Natural killer cell (primary cell): ENCODE measurements around the gene ARSB. TPM values are rescaled to one million over a fixed set of nuclear protein-coding genes. Genes with fewer than 3 reads are reported as not detected.

Experiments
- ATAC-seq, 3 donors: fragments of 150-1000 bp in 2 of 3; fragments of 200-7000 bp in 1 of 3; cut with Tn5 transposase; 1 replicate in 1 of 3; 2 replicates in 2 of 3; pipeline ENCODE4 v1.10.0; 2021; ENCODE audit warnings: mild to moderate bottlenecking in 2 of 3, moderate library complexity in 2 of 3
- DNase-seq, 2 donors: peaks; one replicate each; pipeline versions ENCODE4 v3.0.0 to v3.0.0-alpha.2; 2013 to 2021; ENCODE audit warnings: mixed read lengths in 1 of 2
- H3K27ac ChIP-seq: one replicate; pipeline ENCODE4 v1.5.1; 2013; ENCODE audit warnings: mild to moderate bottlenecking, low read length
- H3K27me3 ChIP-seq: one replicate; pipeline ENCODE4 v1.6.1; 2013; ENCODE audit warnings: low read length; ENCODE audit not compliant: control insufficient read depth, insufficient read depth
- H3K36me3 ChIP-seq: one replicate; pipeline ENCODE4 v1.6.1; 2013; ENCODE audit warnings: low read length; ENCODE audit not compliant: control insufficient read depth, insufficient read depth
- H3K4me1 ChIP-seq: one replicate; pipeline ENCODE4 v1.6.1; 2013; ENCODE audit warnings: low read length; ENCODE audit not compliant: control insufficient read depth, insufficient read depth
- H3K4me3 ChIP-seq: one replicate; pipeline ENCODE4 v1.5.1; 2013; ENCODE audit warnings: low read length
- H3K9me3 ChIP-seq: one replicate; pipeline ENCODE4 v1.6.1; 2013; ENCODE audit warnings: low read length; ENCODE audit not compliant: control insufficient read depth, insufficient read depth
- H3K27ac Mint-ChIP-seq, 2 donors: one replicate each; pipeline ENCODE4 v1.8.0; 2022; ENCODE audit warnings: mild to moderate bottlenecking in 2 of 2, mixed read lengths in 2 of 2, moderate library complexity in 1 of 2
- H3K27me3 Mint-ChIP-seq, 2 donors: one replicate each; pipeline ENCODE4 v1.8.0; 2022; ENCODE audit warnings: low read depth in 2 of 2, mixed read lengths in 2 of 2
- H3K36me3 Mint-ChIP-seq: one replicate; pipeline ENCODE4 v1.8.0; 2022; ENCODE audit warnings: mixed read lengths
- H3K4me1 Mint-ChIP-seq, 2 donors: one replicate each; pipeline ENCODE4 v1.8.0; 2022; ENCODE audit warnings: mixed read lengths in 2 of 2
- H3K4me3 Mint-ChIP-seq: one replicate; pipeline ENCODE4 v1.8.0; 2022; ENCODE audit warnings: mild to moderate bottlenecking, moderate library complexity, mixed read lengths
- H3K9me3 Mint-ChIP-seq, 2 donors: one replicate each; pipeline ENCODE4 v1.8.0; 2022; ENCODE audit warnings: mixed read lengths in 2 of 2
- WGBS: methylation state at CpG from one replicate; pipeline ENCODE4 v1.1.7; 2013; ENCODE audit warnings: missing lambda C conversion rate; ENCODE audit not compliant: insufficient coverage; 5-methylcytosine and 5-hydroxymethylcytosine counted together
- intact Hi-C: fragments of 100-400 bp; cut with micrococcal nuclease; formaldehyde crosslinking; loops from one replicate; pipeline ENCODE4 v1.14.2; 2022
- total RNA-seq, 4 donors: library from RNA; stranded (reverse); fragments of 120-200 nt in 1 of 4; gene quantifications; one replicate each; pipeline versions ENCODE4 v1.2.3 to v1.2.4, GENCODE V29; 2013 to 2022
- TF ChIP-seq, protein P1 (sequence below): fragments of 200-600 bp; IDR thresholded peaks from one replicate; pipeline ENCODE4 v1.8.0; 2022; ENCODE audit warnings: antibody characterized with exemption

Gene ARSB
- total RNA-seq, 3 donors from 2014 or later (not counting 1 experiment from before 2014, with no cell fraction given) = 8.6 to 12.8 (median 8.9) TPM

DNA sequence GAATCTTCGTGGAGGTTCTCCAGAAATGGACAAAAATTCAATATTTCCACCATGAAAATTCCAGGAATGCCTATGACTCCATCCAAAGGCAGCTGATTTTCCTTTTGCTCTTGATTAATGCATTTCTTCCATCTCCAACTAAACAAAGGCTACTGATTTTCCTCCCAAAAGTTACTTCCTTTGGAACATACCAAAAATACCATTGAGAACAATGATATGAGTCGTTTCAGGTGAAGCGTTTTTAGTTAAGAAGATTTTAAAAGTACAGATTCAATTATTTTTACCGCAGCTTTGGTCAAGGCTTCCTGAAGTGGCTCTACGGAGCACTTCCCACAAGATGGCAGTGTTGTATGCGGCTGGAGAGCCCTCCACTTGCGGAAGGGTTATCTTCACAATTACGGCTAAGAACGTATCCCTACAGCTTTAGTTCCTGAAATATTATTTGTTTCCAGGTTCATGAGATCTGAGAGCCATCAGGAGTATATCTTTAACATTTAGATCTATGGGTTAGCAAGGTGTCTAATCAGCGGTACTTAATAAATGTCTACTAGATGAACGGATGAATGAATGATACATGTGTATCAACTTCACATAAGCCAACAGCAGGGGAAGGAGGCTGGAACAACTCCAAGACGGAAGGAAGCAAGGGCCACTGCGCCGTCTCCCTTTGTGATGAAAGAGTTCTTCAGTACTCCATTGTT lies 35.9 kb upstream of the ARSB start:
- no peaks in the 10 kb centered on the region for H3K36me3 ChIP-seq
- no peaks in the 10 kb centered on the region for H3K9me3 ChIP-seq
- no peak overlapping the region for H3K27ac Mint-ChIP-seq
- DNase-seq = peak in 1 of 2 donors; percentile 60
- H3K4me1 Mint-ChIP-seq = peaks cover 14 to 15% of the 10 kb centered on the region in 2 donors
- ATAC-seq = peak; percentile 60 to 81 (median 67)
- WGBS = 22% methylated on average over 13 of the region's 14 CpGs
- peaks cover 14% of the 10 kb centered on the region for H3K27me3 ChIP-seq
- no peak overlapping the region for H3K4me3 ChIP-seq
- H3K27me3 Mint-ChIP-seq = peaks cover 34 to 84% of the 10 kb centered on the region in 2 donors
- no peaks in the 10 kb centered on the region for H3K9me3 Mint-ChIP-seq
- intact Hi-C loops = loop anchor here (2.0 to 10.0 kb wide), 2 partner anchors 444 to 1064 kb away; no protein-coding TSS in a partner anchor
- no peak overlapping the region for H3K27ac ChIP-seq
- H3K4me1 ChIP-seq = peaks cover 4% of the 10 kb centered on the region
- TF ChIP-seq, protein P1, sequence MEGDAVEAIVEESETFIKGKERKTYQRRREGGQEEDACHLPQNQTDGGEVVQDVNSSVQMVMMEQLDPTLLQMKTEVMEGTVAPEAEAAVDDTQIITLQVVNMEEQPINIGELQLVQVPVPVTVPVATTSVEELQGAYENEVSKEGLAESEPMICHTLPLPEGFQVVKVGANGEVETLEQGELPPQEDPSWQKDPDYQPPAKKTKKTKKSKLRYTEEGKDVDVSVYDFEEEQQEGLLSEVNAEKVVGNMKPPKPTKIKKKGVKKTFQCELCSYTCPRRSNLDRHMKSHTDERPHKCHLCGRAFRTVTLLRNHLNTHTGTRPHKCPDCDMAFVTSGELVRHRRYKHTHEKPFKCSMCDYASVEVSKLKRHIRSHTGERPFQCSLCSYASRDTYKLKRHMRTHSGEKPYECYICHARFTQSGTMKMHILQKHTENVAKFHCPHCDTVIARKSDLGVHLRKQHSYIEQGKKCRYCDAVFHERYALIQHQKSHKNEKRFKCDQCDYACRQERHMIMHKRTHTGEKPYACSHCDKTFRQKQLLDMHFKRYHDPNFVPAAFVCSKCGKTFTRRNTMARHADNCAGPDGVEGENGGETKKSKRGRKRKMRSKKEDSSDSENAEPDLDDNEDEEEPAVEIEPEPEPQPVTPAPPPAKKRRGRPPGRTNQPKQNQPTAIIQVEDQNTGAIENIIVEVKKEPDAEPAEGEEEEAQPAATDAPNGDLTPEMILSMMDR = peak; percentile 44
- H3K36me3 Mint-ChIP-seq = no peaks in the 10 kb centered on the region
- H3K4me3 Mint-ChIP-seq = no peak overlapping the region

DNA sequence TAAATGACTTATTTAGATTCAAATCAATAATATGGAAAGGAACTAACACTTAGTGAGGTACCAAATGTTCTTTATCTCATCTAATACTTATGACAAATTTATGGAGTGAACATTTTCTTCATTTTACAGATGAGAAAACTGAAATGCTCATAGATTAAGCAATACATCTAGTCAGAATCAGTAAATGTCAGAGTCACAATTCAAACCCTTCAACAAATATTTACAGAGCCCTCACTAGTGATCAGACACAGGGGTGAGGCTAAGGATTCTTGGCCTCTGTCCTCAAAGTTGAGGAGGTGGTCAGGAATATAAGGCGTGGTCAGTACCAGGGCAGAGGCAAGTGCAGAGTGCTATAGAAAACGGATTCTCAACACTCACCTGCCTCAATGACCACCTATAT lies 29.5 kb upstream of the ARSB start:
- Mint-ChIP-seq H3K36me3 (no peaks in the 10 kb centered on the region), H3K4me1 (no peaks in the 10 kb centered on the region), H3K9me3 (peaks cover 3 to 6% of the 10 kb centered on the region in 2 donors), H3K27ac (no peak overlapping the region), H3K4me3 (no peak overlapping the region), H3K27me3 (peaks cover 14 to 56% of the 10 kb centered on the region in 2 donors)
- TF ChIP-seq, protein P1 = no peak
- H3K27me3 ChIP-seq = no peaks in the 10 kb centered on the region
- no peaks in the 10 kb centered on the region for H3K36me3 ChIP-seq
- no peak for DNase-seq
- H3K27ac ChIP-seq = no peak overlapping the region
- ATAC-seq = no peak
- intact Hi-C loops = no loop called here
- WGBS = 92% methylated on average over 2 of the region's 2 CpGs
- no peaks in the 10 kb centered on the region for H3K4me1 ChIP-seq
- H3K4me3 ChIP-seq = no peak overlapping the region
- peaks cover 5% of the 10 kb centered on the region for H3K9me3 ChIP-seq

DNA sequence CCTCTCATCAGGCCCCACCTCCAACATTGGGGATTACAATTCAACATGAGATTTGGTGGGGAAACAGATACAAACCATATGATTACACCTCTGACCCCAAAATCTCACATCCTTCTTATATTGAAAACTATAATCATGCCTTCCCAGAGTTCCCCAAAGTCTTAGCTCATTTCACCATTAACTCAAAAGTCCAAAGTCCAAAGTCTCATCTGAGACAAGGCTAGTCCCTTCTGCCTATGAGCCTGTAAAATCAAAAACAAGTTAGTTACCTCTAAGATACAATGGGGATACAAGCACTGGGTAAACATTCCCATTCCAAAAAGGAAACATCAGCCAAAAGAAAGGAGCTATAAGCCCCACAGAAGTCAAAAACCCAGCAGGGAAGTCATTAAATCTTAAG lies 26.8 kb upstream of the ARSB start:
- Mint-ChIP-seq H3K9me3 (peaks cover 3 to 6% of the 10 kb centered on the region in 2 donors), H3K27ac (no peak overlapping the region), H3K4me1 (no peaks in the 10 kb centered on the region), H3K36me3 (no peaks in the 10 kb centered on the region), H3K4me3 (no peak overlapping the region), H3K27me3 (peaks cover 13 to 53% of the 10 kb centered on the region in 2 donors)
- no peaks in the 10 kb centered on the region for H3K4me1 ChIP-seq
- H3K9me3 ChIP-seq = peaks cover 5% of the 10 kb centered on the region
- intact Hi-C loops = no loop called here
- DNase-seq = no peak
- H3K27ac ChIP-seq = no peak overlapping the region
- ATAC-seq = no peak
- no peaks in the 10 kb centered on the region for H3K36me3 ChIP-seq
- TF ChIP-seq, protein P1 = no peak
- H3K4me3 ChIP-seq = no peak overlapping the region
- H3K27me3 ChIP-seq = peaks cover 2% of the 10 kb centered on the region
